HG02623 (cell line): ENCODE results near the gene BZW1.
"Not testable (repeated sequence)": the region's sequence is repeated elsewhere in the genome, so short reads cannot be mapped to it uniquely, and the experiment has no call there.

Experiments
- ATAC-seq: cut with Tn5 transposase; IDR thresholded peaks from one replicate; pipeline ENCODE4 v1.9.1; 2021; ENCODE audit warnings: moderate library complexity; ENCODE audit not compliant: unreplicated experiment

The BZW1 gene

DNA sequence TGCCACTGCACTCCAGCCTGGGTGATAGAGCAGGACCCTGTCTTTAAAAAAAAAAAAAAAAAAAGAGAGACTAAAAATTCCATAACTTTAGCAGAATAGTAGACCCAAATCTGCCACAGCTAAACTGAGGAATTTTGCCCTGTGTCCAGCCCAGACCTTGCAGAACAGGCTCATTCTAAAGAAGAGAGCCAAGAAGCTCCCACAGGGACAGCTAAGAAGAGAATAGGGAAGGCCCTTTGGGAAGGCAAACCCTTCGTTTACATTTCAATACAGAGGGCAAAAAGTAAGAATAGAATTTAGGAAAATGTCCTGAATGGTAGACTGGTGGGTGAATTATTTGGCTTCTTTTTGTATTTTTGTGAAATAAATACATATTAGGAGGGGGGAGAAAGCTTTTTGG is 21.5 kb upstream of the BZW1 start:
- ATAC-seq = no peak

DNA sequence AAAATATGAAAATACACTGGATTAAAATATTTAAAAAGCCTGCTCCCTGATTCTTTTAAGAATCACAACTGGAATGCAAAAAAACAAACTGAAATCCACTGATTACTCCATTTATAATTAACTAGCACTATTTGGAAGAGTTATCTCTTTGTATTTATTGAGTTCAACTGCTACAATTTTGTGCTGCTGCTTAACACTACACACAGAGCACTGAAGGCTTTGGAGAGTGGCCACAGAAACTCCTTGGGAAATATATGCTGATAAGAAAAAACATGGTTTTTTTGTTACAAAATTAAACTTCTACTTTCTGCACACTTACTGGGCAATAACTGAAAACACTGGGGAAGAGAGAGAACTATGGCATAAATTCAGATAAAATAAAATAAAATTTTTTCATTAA is 19.8 kb upstream of the BZW1 start:
- no peak for ATAC-seq

DNA sequence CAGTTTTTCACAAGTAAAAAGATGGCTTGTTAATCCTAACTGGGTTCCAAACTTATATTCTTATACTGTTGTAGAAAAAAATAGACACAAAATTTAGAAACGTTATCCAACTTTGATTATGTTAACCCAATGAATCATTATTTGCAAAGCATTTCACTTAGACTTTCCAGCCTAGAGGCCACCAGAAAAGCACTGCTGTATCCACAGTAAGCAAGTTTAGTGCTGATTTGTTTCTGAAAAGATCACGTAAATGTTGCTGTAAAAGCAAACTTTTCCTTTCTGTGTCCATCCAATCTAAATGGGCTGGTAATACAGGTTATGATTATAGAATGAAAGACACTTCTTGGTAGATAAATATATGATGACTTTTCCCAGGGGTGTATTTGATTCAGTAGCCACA is 17.6 kb upstream of the BZW1 start:
- ATAC-seq = no peak

DNA sequence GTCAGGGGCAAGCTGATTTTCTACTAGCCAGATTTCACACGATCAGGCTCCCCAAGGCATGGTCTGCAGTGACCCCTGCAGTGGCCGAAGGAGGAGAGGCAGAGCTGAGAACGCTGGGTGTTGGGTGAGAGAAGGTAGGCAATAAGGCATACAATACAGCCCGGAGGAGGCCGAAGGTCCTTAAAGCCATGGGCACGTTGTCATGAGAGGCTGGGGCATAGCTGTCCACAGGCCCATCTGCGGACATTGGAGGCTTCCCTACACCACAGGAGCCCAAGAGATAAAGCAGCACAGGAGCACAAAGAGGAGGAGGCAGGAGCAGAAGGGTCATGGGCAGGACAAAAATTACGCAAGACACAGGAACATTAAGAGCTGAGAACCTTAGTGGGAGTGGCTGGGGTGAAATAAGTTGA is 16.7 kb upstream of the BZW1 start:
- no peak for ATAC-seq

DNA sequence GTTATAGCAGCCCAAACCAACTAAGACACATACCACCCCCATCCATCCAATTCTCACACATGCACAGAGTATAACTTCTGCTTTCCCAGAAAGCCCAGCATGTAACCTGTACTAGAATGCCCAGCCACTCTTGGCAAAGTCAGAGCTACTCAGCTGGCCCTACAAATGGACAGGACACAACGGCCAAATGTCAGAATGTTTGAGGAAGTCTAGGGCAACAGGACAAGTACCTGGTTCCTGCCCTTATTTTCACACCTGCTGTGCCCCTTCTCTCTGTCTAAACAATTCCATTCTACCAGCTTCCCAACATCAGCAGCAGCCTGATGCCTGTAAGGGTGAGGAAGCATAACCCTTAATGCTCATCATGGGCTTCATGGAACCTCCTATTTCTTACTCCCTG is 15.1 kb upstream of the BZW1 start:
- ATAC-seq = no peak

DNA sequence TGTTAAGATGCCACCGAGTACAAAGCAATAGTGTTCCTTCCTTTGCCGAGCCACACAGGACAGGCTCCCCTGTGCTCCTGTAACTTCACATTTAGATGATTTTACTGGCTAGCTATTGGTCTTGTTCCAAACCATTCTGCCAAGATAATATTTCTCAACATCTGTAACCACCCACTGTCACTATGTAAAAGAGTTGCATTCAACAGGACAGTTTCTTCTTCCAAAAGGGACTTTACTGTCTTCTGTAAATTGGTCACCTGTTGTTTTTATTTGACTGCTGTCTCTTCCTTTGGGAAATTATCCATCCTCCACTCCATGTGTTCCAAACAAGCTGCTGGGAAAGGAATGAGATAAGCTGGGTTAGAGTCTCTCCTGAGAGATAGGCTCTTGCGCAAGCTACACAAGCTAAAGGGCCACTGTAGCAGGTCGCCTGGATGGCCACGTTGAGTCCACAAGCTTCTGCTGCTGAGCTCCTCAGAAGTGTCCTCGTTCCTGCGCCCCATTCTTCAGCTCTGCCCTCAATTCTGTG is 14.4 kb upstream of the BZW1 start:
- no peak for ATAC-seq

DNA sequence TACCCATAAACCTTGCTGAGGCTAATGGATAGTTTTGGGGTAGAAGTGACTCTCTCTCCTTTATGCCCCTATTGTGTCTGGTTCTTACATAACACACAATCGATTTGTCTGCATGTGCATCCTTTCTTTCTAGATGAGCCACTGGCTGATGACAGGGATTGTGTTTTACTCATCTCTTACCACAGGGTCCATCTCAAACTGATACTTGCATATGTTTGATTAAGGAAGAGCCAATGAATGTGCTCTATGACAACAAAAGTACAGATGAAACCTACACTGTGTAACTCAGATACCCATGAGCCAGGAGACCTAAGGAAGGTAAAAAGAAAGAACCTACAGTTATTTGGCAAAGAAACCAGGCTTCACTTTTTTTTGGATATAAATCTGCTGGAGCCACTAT is 13.2 kb upstream of the BZW1 start:
- ATAC-seq = no peak

DNA sequence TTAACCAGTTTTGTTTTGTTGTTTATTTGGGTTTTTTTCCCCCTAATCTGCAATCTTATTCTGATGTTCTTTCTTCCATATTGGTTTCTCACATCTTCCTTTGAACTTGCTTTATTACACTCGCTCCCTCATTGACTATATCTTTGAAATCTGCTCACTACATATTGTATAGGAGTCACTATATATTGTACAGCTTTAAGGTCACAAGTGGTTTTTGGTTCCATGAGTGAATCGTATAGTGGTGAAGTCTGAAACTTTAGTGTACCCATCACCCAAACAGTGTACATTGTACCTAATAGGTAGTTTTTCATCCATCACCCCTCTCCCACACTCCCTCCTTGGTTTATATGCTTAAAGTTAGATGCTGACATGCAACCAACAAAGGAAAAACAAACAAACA is 11.3 kb upstream of the BZW1 start:
- no peak for ATAC-seq

DNA sequence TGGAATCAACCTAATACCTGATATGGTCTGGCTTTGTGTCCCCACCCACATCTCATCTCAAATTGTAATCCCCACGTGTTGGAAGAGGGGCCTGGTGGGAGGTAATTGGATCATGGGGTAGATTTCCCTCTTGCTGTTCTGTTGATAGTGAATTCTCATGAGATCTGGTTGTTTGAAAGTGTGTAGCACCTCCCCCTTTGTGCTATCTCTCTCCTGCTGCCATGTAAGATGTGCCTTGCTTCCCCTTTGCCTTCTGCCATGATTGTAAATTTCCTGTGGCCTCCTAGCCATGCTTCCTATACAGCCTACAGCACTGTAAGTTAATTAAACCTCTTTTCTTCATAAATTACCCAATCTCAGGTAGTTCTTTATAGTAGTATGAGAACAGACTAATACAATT is 10.3 kb upstream of the BZW1 start:
- ATAC-seq = not testable (repeated sequence)

DNA sequence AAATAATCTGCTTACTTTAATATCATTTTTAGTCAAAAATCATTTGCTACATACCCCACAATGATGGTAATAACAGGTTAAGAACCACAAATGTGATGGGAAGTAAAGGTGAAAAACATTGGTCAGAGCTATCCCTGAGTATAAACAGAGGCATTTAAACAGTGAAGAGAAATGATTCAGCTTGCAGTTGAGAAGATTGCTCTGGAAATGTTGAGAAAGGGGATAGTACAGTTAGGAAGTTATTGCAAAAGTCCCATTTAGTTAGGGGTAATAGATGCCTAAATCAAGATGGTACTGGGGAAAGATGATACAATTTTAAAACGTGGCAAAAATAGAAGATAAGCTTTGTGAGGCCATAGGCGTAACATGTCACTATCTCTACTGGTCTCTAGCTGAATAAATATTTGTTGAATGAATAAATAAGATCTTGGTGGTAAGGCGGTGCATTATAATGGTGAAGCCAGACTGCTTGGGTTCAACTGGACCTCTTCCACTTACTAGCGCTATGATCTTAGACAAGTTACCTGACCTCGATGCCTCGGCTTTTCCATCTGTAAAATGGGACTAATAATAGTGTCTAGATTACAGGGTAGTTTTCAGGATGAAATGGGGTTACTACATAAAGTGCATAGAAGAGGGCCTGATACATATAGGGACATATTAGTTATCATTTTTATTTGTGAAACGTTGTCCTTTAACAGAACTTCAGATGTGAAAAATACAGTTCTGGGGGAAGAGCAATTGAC is 2.0 kb upstream of the BZW1 start:
- no peak for ATAC-seq

DNA sequence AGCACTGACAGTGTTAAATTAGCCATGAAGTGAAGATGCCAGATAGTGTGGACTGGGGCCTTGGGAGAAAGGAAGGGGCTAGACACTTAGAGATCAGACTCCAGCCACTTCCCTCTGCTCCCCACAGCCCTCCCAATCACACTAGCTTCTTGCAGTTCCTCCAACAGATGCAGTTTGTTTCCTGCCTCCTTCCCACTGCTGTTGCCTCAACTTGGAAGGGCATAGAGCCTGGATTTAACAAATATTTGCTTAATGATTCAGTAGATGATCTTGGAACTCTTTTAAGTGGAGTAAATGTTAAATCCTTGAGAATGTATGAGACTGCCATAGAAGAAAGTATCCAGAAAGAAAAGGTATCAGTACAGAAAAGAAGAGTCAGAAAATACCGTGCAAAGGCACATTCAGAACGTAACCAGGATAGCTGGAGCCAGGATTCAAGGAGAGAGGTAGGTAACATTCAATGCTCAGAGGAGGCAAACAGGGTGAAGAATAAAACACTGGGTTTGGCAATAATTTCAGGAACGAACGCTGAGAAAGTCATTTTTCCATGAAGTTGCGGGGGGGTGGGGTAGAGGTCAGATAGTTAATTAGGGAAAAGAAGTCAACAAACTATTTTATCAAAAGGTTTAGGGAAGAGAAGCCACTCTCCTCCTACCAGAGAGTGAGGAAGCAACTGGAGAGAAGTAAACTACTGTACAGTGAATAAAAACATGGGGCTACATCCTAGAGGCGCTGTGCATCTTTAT is 1.3 kb upstream of the BZW1 start:
- ATAC-seq = no peak

DNA sequence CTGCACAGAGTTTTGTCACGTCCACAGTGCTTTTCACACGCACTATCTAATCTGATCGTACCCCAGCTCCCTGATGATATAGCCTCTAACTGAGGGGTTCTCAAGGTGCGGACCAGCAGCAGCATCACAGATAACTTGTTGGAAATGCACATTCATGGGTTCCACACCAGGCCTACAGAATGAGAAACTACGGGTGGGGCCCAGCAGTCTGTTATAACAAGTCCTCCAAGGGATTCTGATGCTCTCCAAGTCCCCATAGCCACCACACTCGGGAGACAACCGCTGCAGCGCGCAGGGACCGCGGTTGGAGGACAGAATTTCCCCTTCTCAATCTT is 745 bp upstream of the BZW1 start:
- ATAC-seq = no peak

DNA sequence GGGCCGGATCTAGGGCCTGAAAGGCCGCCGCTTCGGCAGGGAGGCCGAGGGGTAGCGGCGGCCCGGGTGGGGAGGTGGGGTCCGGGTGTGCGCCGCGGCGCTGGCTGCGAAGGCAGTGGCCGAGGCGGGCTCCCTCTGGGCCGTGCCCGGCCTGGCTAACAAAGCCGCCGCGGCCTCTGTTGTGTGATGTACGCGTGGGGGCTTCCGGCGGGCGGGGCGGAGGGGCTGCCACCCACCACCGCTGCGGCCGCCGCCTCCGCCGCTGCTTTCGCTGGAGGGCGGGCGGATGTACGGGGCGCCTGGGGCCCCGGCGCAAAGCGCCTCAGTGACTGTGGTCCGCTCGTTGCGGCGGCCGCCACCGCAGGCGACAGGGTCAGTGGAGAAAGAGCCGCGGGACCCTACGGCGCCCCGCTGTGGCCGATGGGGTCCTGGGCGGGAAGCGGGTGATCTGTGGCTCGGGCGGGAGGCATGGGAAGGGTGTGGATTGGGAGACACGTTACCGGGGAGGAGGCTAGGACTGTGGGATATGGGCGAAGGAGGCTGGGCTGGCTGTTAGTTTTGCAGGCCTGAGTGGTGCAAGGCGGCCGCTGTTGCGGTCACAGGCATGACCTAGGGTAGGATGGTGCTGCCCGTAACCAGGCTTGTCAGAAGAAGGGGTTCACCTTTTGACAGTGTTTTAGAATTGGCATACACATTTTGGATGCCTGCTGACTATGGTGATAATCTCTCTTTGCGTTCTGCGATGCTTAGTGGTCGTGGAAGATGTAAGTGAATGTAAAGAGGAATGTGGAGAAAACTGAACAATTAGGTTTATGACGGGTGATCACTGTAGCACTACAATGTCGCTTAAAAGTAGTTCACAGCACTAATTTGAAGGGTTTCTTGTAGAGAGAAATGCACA is 662 bp downstream of the BZW1 start:
- peak; percentile 32 for ATAC-seq

DNA sequence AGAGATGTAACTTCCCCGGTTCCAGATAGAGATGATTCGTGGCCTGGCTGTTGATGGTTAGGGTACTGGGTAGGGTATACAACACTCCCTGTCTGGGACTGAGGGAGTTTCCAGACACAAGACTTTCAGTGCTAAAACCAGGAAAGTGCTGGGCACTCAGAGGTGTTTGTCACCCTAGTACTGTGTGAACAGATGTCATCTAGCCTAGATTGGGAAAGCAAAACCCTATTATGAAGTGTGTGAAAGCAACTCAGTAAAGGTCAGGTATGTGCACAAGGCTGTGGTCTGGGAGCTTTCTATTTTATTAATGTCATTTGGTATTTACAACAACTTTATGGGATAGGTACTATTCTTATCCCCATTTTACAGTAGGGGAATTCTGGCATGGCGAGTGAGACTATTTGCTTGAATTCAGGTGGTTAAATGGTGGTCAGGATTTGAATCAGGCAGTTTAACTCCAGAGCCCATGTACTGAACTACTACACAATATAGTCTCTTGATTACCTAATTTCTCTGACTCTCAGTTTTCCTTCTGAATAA is 2.6 kb downstream of the BZW1 start:
- ATAC-seq = no peak

DNA sequence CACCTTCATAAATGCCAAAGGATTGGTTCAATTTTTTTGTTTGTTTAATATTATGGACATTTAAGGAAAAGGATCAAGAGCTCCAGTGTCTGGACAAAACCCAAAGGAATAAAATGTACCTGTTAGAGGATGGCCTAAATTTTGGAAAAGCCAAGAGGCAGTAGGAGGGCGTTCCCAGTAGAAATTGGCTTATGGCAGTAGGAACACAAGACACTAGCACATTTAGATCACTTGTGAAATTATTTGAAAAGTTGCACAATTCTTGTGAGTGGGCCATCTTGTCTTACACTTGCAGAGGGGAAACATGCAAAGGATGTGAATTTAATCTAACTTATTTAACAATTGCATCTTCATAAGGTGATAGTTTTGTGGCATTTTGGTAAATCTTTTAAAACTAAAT is 3.2 kb downstream of the BZW1 start:
- ATAC-seq = no peak

DNA sequence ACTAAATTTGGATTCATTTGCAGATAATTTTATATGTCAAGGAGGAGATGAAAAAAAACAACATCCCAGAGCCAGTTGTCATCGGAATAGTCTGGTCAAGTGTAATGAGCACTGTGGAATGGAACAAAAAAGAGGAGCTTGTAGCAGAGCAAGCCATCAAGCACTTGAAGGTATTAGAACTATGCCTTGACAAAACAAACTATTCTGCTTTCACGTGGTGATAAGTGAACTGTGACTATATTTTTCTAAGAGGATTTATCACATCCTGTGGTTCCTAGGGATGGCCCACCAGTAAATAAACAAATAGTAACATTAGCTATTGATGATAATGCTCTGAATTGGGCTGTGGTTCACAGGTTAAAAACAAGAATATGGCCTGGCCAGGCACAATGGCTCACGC is 7.0 kb downstream of the BZW1 start:
- ATAC-seq = not testable (repeated sequence)

DNA sequence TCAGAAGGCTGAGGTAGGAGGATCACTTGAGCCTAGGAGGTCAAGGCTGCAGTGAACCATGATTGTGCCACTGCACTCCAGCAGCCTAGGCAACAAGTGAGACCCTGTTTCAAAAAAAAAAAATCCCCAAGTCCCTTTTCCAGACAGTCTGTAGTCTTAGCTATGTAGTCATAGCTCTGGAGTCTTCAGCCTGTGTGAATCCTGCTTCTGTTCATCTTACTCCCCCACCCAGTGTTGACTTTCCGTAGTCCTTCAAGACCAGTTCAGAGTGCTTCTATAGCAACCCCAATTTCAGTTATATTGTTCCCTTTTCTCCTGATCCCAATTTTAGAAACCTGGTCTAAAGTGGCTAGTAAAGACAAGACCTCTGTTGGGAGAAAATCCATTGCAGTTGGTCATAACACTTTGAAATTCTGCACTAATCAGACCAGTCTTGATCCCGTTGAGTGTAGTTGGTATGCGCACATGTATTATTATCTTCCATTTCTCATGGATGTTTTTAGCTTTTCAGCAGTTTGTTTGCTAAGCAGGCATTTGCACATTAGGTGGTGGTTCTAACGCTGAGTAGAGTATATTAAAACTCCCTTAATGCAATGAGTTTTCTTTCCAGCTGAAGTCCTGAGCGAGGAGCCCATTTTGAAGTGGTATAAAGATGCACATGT is 9.0 kb downstream of the BZW1 start:
- no peak for ATAC-seq

DNA sequence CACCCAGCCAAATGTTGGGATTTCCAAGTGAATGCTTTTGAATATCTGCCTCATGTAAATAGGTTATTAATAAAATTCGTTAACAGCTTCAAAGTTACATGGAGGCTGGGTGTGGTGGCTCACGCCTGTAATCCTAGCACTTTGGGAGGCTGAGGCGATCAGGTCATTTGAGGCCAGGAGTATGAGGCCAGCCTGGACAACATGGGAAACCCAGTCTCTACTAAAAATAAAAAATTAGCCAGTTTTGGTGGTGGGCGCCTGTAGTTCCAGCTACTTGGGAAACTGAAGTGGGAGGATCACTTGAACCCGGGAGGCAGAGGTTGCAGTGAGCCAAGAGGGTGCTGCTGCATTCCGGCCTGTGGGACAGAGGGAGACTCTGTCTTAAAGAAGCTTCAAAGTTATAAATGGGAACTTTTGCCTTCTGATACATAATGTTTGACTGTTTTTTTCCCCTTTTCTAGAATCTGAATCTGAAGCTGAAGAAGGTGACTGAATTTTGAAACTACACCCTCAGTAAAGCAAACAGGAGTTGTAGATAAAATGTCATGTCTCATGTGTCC is 10.1 kb downstream of the BZW1 start:
- no peak for ATAC-seq

DNA sequence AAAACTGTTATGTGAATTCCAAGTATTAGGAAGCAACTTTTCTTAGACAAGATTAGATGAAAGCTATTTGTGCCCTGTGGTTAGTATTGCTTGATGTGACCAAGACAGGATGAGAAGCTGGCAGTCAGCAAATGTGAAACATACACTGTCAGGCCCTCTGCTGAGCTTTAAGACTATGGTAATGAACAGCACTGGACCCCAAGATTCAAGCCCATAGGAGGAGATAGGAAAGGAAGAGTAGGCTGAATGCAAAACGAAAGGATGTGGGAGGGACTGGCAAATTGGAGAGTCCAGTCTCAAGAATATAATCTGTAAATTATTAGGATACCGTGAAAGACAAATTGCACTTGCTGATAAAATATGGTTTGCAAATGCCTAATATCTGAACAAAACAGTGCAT is 16.4 kb downstream of the BZW1 start:
- ATAC-seq = no peak

DNA sequence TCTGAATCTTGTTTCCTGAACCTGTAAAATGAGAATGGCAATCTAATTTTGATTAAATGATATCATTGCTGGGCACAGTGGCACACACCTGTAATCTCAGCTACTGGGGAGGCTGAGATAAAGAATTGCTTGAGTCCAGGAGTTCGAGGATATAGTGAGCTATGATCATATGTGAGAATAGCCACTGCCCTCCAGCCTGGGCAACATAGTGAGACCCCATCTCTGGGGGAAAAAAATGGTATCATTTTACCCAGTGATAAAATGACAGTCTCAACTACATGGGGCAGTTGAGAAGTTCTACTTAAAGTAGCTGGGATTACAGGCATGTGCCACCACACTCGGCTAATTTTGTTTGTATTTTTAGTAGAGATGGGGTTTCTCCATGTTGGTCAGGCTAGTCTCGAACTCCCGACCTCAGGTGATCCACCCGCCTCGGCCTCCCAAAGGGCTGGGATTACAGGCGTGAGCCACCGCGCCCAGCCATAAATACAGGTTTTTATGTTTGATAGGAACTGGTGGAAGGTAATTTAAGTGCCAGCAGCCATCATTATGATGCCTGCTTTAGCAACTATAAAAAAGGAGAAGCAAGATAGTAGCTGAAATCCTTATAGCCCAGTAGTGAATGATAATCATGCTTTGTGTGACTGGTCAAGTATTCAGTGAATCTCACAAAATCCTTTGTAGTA is 17.0 kb downstream of the BZW1 start:
- no peak for ATAC-seq
